Measurements from ENCODE around the gene FBXL17.

- TF ChIP-seq MAX (IDR thresholded peaks at IDR 0.05), result no peak
- TF ChIP-seq CTCF (IDR thresholded peaks at IDR 0.05; ENCODE audit: low read depth, low read length, missing input control), result no peak
- no peak for TF ChIP-seq NR2F2 (IDR thresholded peaks at IDR 0.05)
- no peak for TF ChIP-seq GABPA (IDR thresholded peaks at IDR 0.05 in 1 of 2, conservative IDR thresholded peaks at IDR 0.05 in 1 of 2)
- no peak for TF ChIP-seq EGR1 (IDR thresholded peaks at IDR 0.05; ENCODE audit: low read depth in 2 of 2)
- TF ChIP-seq RAD21 (IDR thresholded peaks at IDR 0.05), result no peak
- TF ChIP-seq SP1 (IDR thresholded peaks at IDR 0.05), result no peak
- no peak for TF ChIP-seq REST (IDR thresholded peaks at IDR 0.05)
- TF ChIP-seq ZBTB33 (IDR thresholded peaks at IDR 0.05), result no peak
- no peak for TF ChIP-seq ATF3 (IDR thresholded peaks at IDR 0.05)
- TF ChIP-seq YY1 (IDR thresholded peaks at IDR 0.05), result no peak
- TF ChIP-seq RXRA (IDR thresholded peaks at IDR 0.05), result no peak
- no peak for TF ChIP-seq JUND (IDR thresholded peaks at IDR 0.05)
- no peak for TF ChIP-seq TAF1 (conservative IDR thresholded peaks at IDR 0.05)
Measured at GRCh38 chr5:108417166-108417670, 35.3 kb upstream of the FBXL17 start.

All from liver (tissue), 3 donors.